Prostate gland (tissue), 2 donors: ENCODE measurements around the gene ZNF135. TPM values are rescaled to one million over a fixed set of nuclear protein-coding genes. Genes with fewer than 3 reads are reported as not detected.

ENCODE experiments used
- DNase-seq: peaks from one replicate; pipeline ENCODE4 v3.0.0-alpha.2; 2019; ENCODE audit warnings: low spot score
- H3K27ac ChIP-seq, 2 donors: fragments of 200-600 bp; sonication (generic); 2 replicates each; pipeline ENCODE4 v1.5.1; 2017 to 2019
- H3K27me3 ChIP-seq: fragments of 200-600 bp; sonication (generic); replicated peaks from 2 replicates; pipeline ENCODE4 v1.5.1; 2019; ENCODE audit not compliant: insufficient read depth
- H3K36me3 ChIP-seq, 2 donors: fragments of 200-600 bp; sonication (generic); 1 replicate in 1 of 2; 2 replicates in 1 of 2; pipeline versions ENCODE4 v1.5.1 to v1.8.1; 2017 to 2019
- H3K4me1 ChIP-seq: fragments of 200-600 bp; sonication (generic); replicated peaks from 2 replicates; pipeline ENCODE4 v1.5.1; 2019
- H3K4me3 ChIP-seq, 2 donors: fragments of 200-600 bp; sonication (generic); 2 replicates each; pipeline ENCODE4 v1.5.1; 2017 to 2019
- H3K9me3 ChIP-seq: fragments of 200-600 bp; sonication (generic); 2 replicates; pipeline ENCODE4 v1.5.1; 2017
- CTCF ChIP-seq, 4 experiments: fragments of 200-600 bp in 2 of 4; fragments of 450-650 bp in 2 of 4; sonication (generic) in 2 of 4; IDR thresholded peaks; 1 replicate in 3 of 4; 2 replicates in 1 of 4; pipeline ENCODE4 v1.5.1; 2016 to 2019; ENCODE audit warnings: antibody characterized with exemption in 4 of 4, mild to moderate bottlenecking in 2 of 4, moderate library complexity in 2 of 4
- POLR2A ChIP-seq: fragments of 450-650 bp; IDR thresholded peaks from one replicate; pipeline ENCODE4 v1.6.1; 2016; ENCODE audit warnings: antibody characterized with exemption, mild to moderate bottlenecking
- POLR2AphosphoS5 ChIP-seq: sonication (generic); formaldehyde crosslinking; IDR thresholded peaks from one replicate; pipeline ENCODE4 v1.6.1; 2017; ENCODE audit warnings: antibody characterized with exemption
- WGBS: methylation state at CpG from one replicate; pipeline ENCODE4 v1.1.5; 2018; 5-methylcytosine and 5-hydroxymethylcytosine counted together
- intact Hi-C: fragments of 100-400 bp; cut with DNase I; formaldehyde crosslinking; loops from one replicate; pipeline ENCODE4 v1.14.2; 2022
- total RNA-seq, 2 donors: library from RNA; depleted of rRNA; stranded (reverse); fragments of >200 nt; gene quantifications; one replicate each; pipeline ENCODE4 v1.1.0, GENCODE V29; 2016

The ZNF135 gene
- total RNA-seq, 2 donors from 2014 or later = 13.4 to 19.3 TPM

GRCh38 chr19:58096884-58097283 is 37.8 kb downstream of the ZNF135 start:
- 85% methylated on average over 13 of the region's 13 CpGs for WGBS
- Histone ChIP-seq H3K27ac (no peak overlapping the region), H3K9me3 (no peaks in the 10 kb centered on the region), H3K27me3 (no peaks in the 10 kb centered on the region), H3K4me1 (peaks cover 3% of the 10 kb centered on the region), H3K36me3 (no peaks in the 10 kb centered on the region), H3K4me3 (peak overlapping the region in 1 of 2 donors; percentile 80)
- intact Hi-C loops = no loop called here
- TF ChIP-seq POLR2AphosphoS5 = no peak
- TF ChIP-seq POLR2A = no peak
- no peak for TF ChIP-seq CTCF (IDR thresholded peaks at IDR 0.05)
- DNase-seq = no peak

- 34% methylated on average over 8 of the region's 8 CpGs for WGBS
- Histone ChIP-seq H3K36me3 (no peaks in the 10 kb centered on the region), H3K4me1 (peaks cover 3% of the 10 kb centered on the region), H3K9me3 (no peaks in the 10 kb centered on the region), H3K27me3 (no peaks in the 10 kb centered on the region), H3K27ac (peak overlapping the region; percentile 86 to 88), H3K4me3 (peak overlapping the region; percentile 80 to 93)
- no peak for TF ChIP-seq POLR2A
- TF ChIP-seq POLR2AphosphoS5 = no peak
- TF ChIP-seq CTCF (IDR thresholded peaks at IDR 0.05) = no peak
- intact Hi-C loops = no loop called here
- no peak for DNase-seq
Observed at GRCh38 chr19:58097349-58097748, 38.3 kb downstream of the ZNF135 start.

GRCh38 chr19:58097781-58098681 is 38.9 kb downstream of the ZNF135 start, which contains the start of gene ZSCAN18:
Gene ZSCAN18, minus strand, starts transcription at chr19:58098231. Its CDS starts 7,964 bp downstream, at chr19:58090267.
- Histone ChIP-seq H3K27me3 (no peaks in the 10 kb centered on the region), H3K4me1 (peaks cover 3% of the 10 kb centered on the region), H3K9me3 (no peaks in the 10 kb centered on the region), H3K27ac (peak within 1 kb of the TSS; percentile 86 to 88), H3K36me3 (no peaks in the 10 kb centered on the region), H3K4me3 (peak within 1 kb of the TSS; percentile 80 to 93)
- peak; percentile 96 for DNase-seq
- WGBS = under 1% methylated on average over 66 of the region's 67 CpGs
- peak; percentile 61 for TF ChIP-seq POLR2A
- TF ChIP-seq POLR2AphosphoS5 = peak; percentile 95
- no peak for TF ChIP-seq CTCF (IDR thresholded peaks at IDR 0.05)
- intact Hi-C loops = no loop called here

GRCh38 chr19:58098682-58098998 is 39.6 kb downstream of the ZNF135 start:
- Histone ChIP-seq H3K27me3 (no peaks in the 10 kb centered on the region), H3K4me3 (peak overlapping the region; percentile 80 to 93), H3K9me3 (no peaks in the 10 kb centered on the region), H3K27ac (peak overlapping the region; percentile 86 to 88), H3K4me1 (peaks cover 3% of the 10 kb centered on the region), H3K36me3 (no peaks in the 10 kb centered on the region)
- TF ChIP-seq POLR2A (no peak), CTCF (IDR thresholded peaks at IDR 0.05) (no peak), POLR2AphosphoS5 (no peak)
- no peak for DNase-seq
- intact Hi-C loops = no loop called here
- WGBS = 15% methylated on average over 2 of the region's 2 CpGs
